Fibroblast of lung (primary cell): ENCODE results near the gene ZBTB17.
"Not testable (repeated sequence)": the region's sequence is repeated elsewhere in the genome, so short reads cannot be mapped to it uniquely, and the experiment has no call there.

Experiments used
- EZH2 ChIP-seq: IDR thresholded peaks from 2 replicates; pipeline ENCODE4 v1.5.1; 2012; ENCODE audit warnings: low read length, control low read depth, mild to moderate bottlenecking; ENCODE audit errors: missing control alignments
- TF ChIP-seq, protein P1 (sequence below), 2 donors: IDR thresholded peaks in 1 of 2; conservative IDR thresholded peaks in 1 of 2; 1 replicate in 1 of 2; 2 replicates in 1 of 2; pipeline ENCODE4 v1.5.1; 2011 to 2012; ENCODE audit warnings: low read length in 2 of 2, control low read depth in 1 of 2, inconsistent platforms in 1 of 2, low read depth in 1 of 2, mild to moderate bottlenecking in 1 of 2

DNA sequence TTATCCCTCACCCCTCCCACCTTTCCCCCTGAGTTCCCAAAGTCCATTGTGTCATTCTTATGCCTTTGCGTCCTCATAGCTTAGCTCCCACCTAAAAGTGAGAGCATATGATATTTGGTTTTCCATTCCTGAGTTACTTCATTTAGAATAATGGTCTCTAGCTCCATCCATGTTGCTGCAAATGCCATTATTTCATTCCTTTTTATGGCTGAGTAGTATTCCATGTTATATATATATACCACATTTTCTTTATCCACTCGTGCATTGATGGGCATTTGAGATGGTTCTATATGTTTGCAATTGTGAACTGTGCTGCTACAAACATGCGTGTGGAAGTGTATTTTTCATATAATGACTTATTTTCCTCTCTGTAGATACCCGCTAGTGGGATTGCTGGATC, 2.0 kb upstream of the ZBTB17 start:
- TF ChIP-seq, protein P1, sequence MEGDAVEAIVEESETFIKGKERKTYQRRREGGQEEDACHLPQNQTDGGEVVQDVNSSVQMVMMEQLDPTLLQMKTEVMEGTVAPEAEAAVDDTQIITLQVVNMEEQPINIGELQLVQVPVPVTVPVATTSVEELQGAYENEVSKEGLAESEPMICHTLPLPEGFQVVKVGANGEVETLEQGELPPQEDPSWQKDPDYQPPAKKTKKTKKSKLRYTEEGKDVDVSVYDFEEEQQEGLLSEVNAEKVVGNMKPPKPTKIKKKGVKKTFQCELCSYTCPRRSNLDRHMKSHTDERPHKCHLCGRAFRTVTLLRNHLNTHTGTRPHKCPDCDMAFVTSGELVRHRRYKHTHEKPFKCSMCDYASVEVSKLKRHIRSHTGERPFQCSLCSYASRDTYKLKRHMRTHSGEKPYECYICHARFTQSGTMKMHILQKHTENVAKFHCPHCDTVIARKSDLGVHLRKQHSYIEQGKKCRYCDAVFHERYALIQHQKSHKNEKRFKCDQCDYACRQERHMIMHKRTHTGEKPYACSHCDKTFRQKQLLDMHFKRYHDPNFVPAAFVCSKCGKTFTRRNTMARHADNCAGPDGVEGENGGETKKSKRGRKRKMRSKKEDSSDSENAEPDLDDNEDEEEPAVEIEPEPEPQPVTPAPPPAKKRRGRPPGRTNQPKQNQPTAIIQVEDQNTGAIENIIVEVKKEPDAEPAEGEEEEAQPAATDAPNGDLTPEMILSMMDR (conservative IDR thresholded peaks at IDR 0.05 in 1 of 2, IDR thresholded peaks at IDR 0.05 in 1 of 2; ENCODE audit: low read depth in 1 of 2, low read length in 2 of 2), result not testable (repeated sequence)
- TF ChIP-seq EZH2, result not testable (repeated sequence)
